CD4-positive, alpha-beta T cell (primary cell): ENCODE results near the gene RPLP2. TPM values are rescaled to one million over a fixed set of nuclear protein-coding genes. Genes with fewer than 3 reads are reported as not detected.

Experiments used
- ATAC-seq: fragments of 200-7000 bp; cut with Tn5 transposase; one replicate; pipeline ENCODE4 v1.10.0; 2022; ENCODE audit warnings: mild to moderate bottlenecking; ENCODE audit not compliant: poor library complexity
- CTCF ChIA-PET: fragments of 350-600 bp; sonication (Branson Sonifier 250); formaldehyde crosslinking; loops from one replicate; lab custom pipeline; 2021; ENCODE audit warnings: antibody characterized with exemption, inconsistent platforms; lab: Charles Lee
- POLR2A ChIA-PET: fragments of 350-600 bp; sonication (Branson Sonifier 250); formaldehyde crosslinking; loops from one replicate; lab custom pipeline; 2021; ENCODE audit warnings: antibody characterized with exemption, inconsistent platforms; lab: Charles Lee
- DNase-seq, 14 experiments: peaks; one replicate each; pipeline ENCODE4 v3.0.0-alpha.2; 2013 to 2020; ENCODE audit warnings: mixed read lengths in 2 of 14
- H3K27ac ChIP-seq, 2 donors: one replicate each; pipeline versions ENCODE4 v1.5.1 to v1.7.0; 2013; ENCODE audit warnings: low read length in 2 of 2, low read depth in 1 of 2, mild to moderate bottlenecking in 1 of 2
- H3K27me3 ChIP-seq, 2 experiments: 1 replicate in 1 of 2; 2 replicates in 1 of 2; pipeline versions ENCODE4 v1.6.1 to v1.7.0; 2013; ENCODE audit warnings: low read length in 2 of 2, control low read depth in 1 of 2, mild to moderate bottlenecking in 1 of 2, moderate library complexity in 1 of 2; ENCODE audit not compliant: insufficient read depth in 2 of 2, control insufficient read depth in 1 of 2
- H3K36me3 ChIP-seq: one replicate; pipeline ENCODE4 v1.6.1; 2013; ENCODE audit warnings: low read length, control low read depth; ENCODE audit not compliant: insufficient read depth
- H3K4me1 ChIP-seq: one replicate; pipeline ENCODE4 v1.6.1; 2013; ENCODE audit warnings: low read length, control low read depth; ENCODE audit not compliant: insufficient read depth
- H3K4me3 ChIP-seq: one replicate; pipeline ENCODE4 v1.5.1; 2013; ENCODE audit warnings: mild to moderate bottlenecking, low read length, moderate library complexity
- H3K9me3 ChIP-seq, 2 experiments: 1 replicate in 1 of 2; 2 replicates in 1 of 2; pipeline versions ENCODE4 v1.6.1 to v1.7.0; 2013; ENCODE audit warnings: low read length in 2 of 2, mild to moderate bottlenecking in 2 of 2, control low read depth in 1 of 2, moderate library complexity in 1 of 2; ENCODE audit not compliant: control insufficient read depth in 1 of 2, insufficient read depth in 1 of 2
- H3K27ac Mint-ChIP-seq: one replicate; pipeline ENCODE4 v1.8.0; 2020; ENCODE audit warnings: mixed read lengths
- H3K27me3 Mint-ChIP-seq: one replicate; pipeline ENCODE4 v1.8.0; 2021; ENCODE audit warnings: mixed read lengths
- H3K36me3 Mint-ChIP-seq: one replicate; pipeline ENCODE4 v1.8.0; 2021; ENCODE audit warnings: low read depth, mixed read lengths
- H3K4me1 Mint-ChIP-seq: one replicate; pipeline ENCODE4 v1.8.0; 2021; ENCODE audit warnings: low read depth, mixed read lengths
- H3K4me3 Mint-ChIP-seq: one replicate; pipeline ENCODE4 v1.8.0; 2020; ENCODE audit warnings: mild to moderate bottlenecking, mixed read lengths
- H3K9me3 Mint-ChIP-seq: one replicate; pipeline ENCODE4 v1.8.0; 2020; ENCODE audit warnings: mixed read lengths
- intact Hi-C, 2 experiments: fragments of 100-400 bp; cut with DNase I in 1 of 2; cut with micrococcal nuclease in 1 of 2; formaldehyde crosslinking; loops; one replicate each; pipeline versions ENCODE4 v1.15.1 to v1.9.0; 2023 to 2025; cut with DNase I, micrococcal nuclease
- total RNA-seq, 174 experiments: library from RNA in 2 of 174; stranded (reverse) in 2 of 174; gene quantifications; one replicate each; pipeline ENCODE4 v1.2.3 and lab custom pipeline; 2021 to 2026
- TF ChIP-seq, protein P1 (sequence below): fragments of 200-600 bp; IDR thresholded peaks from one replicate; pipeline ENCODE4 v1.8.0; 2022; ENCODE audit warnings: antibody characterized with exemption, mild to moderate bottlenecking

RPLP2 gene
- total RNA-seq, 2 experiments from 2014 or later = 5,234 to 5,390 TPM

- Mint-ChIP-seq H3K4me3 (peak overlapping the region; percentile 82), H3K36me3 (peaks cover 36% of the 10 kb centered on the region), H3K27me3 (no peaks in the 10 kb centered on the region), H3K27ac (peak overlapping the region; percentile 99), H3K9me3 (no peaks in the 10 kb centered on the region), H3K4me1 (peaks cover 35% of the 10 kb centered on the region)
- DNase-seq = no peak
- Histone ChIP-seq H3K27ac (peak overlapping the region in 1 of 2 donors; percentile 29), H3K9me3 (no peaks in the 10 kb centered on the region), H3K4me3 (no peak overlapping the region), H3K4me1 (peaks cover 33% of the 10 kb centered on the region), H3K36me3 (peaks cover 31% of the 10 kb centered on the region), H3K27me3 (no peaks in the 10 kb centered on the region)
- TF ChIP-seq, protein P1, sequence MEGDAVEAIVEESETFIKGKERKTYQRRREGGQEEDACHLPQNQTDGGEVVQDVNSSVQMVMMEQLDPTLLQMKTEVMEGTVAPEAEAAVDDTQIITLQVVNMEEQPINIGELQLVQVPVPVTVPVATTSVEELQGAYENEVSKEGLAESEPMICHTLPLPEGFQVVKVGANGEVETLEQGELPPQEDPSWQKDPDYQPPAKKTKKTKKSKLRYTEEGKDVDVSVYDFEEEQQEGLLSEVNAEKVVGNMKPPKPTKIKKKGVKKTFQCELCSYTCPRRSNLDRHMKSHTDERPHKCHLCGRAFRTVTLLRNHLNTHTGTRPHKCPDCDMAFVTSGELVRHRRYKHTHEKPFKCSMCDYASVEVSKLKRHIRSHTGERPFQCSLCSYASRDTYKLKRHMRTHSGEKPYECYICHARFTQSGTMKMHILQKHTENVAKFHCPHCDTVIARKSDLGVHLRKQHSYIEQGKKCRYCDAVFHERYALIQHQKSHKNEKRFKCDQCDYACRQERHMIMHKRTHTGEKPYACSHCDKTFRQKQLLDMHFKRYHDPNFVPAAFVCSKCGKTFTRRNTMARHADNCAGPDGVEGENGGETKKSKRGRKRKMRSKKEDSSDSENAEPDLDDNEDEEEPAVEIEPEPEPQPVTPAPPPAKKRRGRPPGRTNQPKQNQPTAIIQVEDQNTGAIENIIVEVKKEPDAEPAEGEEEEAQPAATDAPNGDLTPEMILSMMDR = no peak
- no peak for ATAC-seq
- POLR2A ChIA-PET = interaction anchor here (1.5 kb wide), 1 partner anchor 8 kb away, joined by 16 read pairs; the partner anchor contains the start of gene PNPLA2
- CTCF ChIA-PET = no interaction called here
- intact Hi-C loops = no loop called here
These were observed 1.9 kb downstream of the RPLP2 start for GRCh38 chr11:811446-812245.

DNA sequence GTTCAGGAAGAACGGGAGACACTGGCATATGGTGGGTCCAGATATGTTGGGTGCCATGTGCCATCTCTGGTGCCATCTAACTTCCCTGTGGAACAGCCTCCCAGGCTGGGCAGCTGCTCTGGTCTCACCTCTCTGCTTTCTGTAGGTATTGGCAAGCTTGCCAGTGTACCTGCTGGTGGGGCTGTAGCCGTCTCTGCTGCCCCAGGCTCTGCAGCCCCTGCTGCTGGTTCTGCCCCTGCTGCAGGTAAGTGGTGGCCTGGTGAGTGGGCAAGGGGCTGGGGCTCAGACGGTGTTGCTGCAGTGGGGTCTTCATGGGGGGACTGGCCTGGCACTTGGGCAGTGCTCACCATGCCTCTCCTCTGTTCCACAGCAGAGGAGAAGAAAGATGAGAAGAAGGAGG, 2.6 kb downstream of the RPLP2 start:
- no peaks in the 10 kb centered on the region for H3K27me3 ChIP-seq
- H3K4me3 ChIP-seq = no peak overlapping the region
- CTCF ChIA-PET = no interaction called here
- no peak overlapping the region for H3K27ac ChIP-seq
- H3K9me3 ChIP-seq = no peaks in the 10 kb centered on the region
- TF ChIP-seq, protein P1 = no peak
- intact Hi-C loops = no loop called here
- Mint-ChIP-seq H3K27me3 (no peaks in the 10 kb centered on the region), H3K9me3 (no peaks in the 10 kb centered on the region), H3K36me3 (peaks cover 36% of the 10 kb centered on the region), H3K4me1 (peaks cover 35% of the 10 kb centered on the region), H3K27ac (no peak overlapping the region), H3K4me3 (peak overlapping the region; percentile 82)
- POLR2A ChIA-PET = no interaction called here
- ATAC-seq = no peak
- peaks cover 33% of the 10 kb centered on the region for H3K4me1 ChIP-seq
- H3K36me3 ChIP-seq = peaks cover 31% of the 10 kb centered on the region
- no peak for DNase-seq

DNA sequence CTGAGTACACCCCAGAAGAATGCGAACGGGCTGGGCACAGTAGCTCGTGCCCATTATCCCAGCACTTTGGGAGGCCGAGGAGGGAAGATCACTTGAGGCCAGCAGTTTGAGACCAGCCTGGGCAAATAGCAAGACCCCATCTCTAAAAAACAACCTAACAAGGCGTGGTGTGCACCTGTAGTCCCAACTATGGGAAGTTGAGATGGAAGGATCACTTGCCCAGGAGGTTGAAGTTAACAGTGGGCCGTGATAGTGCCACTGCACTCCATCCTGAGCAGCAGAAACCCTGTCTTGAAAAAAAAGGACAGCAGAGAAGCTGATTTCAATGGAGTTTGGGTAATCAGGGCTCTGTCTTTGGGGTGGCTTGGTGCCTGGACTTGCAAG, 3.3 kb downstream of the RPLP2 start:
- peaks cover 30% of the 10 kb centered on the region for H3K4me1 Mint-ChIP-seq
- Histone ChIP-seq H3K27me3 (no peaks in the 10 kb centered on the region), H3K27ac (no peak overlapping the region), H3K36me3 (peaks cover 31% of the 10 kb centered on the region), H3K9me3 (no peaks in the 10 kb centered on the region), H3K4me3 (no peak overlapping the region), H3K4me1 (peaks cover 33% of the 10 kb centered on the region)
- no peak overlapping the region for H3K27ac Mint-ChIP-seq
- ChIA-PET POLR2A (interaction anchor here (0.6 kb wide), 1 partner anchor 11 kb away, joined by 3 read pairs; no protein-coding TSS in a partner anchor), CTCF (no interaction called here)
- DNase-seq (no peak), ATAC-seq (no peak)
- no peaks in the 10 kb centered on the region for H3K9me3 Mint-ChIP-seq
- H3K36me3 Mint-ChIP-seq = peaks cover 36% of the 10 kb centered on the region
- TF ChIP-seq, protein P1 = no peak
- H3K4me3 Mint-ChIP-seq = no peak overlapping the region
- H3K27me3 Mint-ChIP-seq = no peaks in the 10 kb centered on the region
- intact Hi-C loops = no loop called here
